Measurements from ENCODE around the gene GAS2. TPM values are rescaled to one million over a fixed set of nuclear protein-coding genes. Genes with fewer than 3 reads are reported as not detected.
A peak's percentile ranks its signal among the peaks of the same experiment; 100 is the strongest.

Gene GAS2
- total and polyA plus RNA-seq, 9 of the 15 experiments (the other 6 are each of a cell fraction or from before 2014, with no cell fraction given) = 0.77 to 1.9 (median 1.1) TPM

- TF ChIP-seq HBP1 (CRISPR knock-in tag; IDR thresholded peaks at IDR 0.05) = no peak
- TF ChIP-seq RAD21 (CRISPR knock-in tag; conservative IDR thresholded peaks at IDR 0.05 in 1 of 2, IDR thresholded peaks at IDR 0.05 in 1 of 2) = no peak
- TF ChIP-seq ZNF324 (CRISPR knock-in tag; IDR thresholded peaks at IDR 0.05) = no peak
- 0 out of 2 replicates have a peak, but pooled peaks have one; percentile 49 for TF ChIP-seq RNF2 (IDR thresholded peaks at IDR 0.05)
- no peak for TF ChIP-seq RNF219 (CRISPR knock-in tag; IDR thresholded peaks at IDR 0.05)
- TF ChIP-seq SUPT5H (IDR thresholded peaks at IDR 0.05) = peak; percentile 83
- TF ChIP-seq ARNT (IDR thresholded peaks at IDR 0.05) = no peak
- TF ChIP-seq DACH1 (IDR thresholded peaks at IDR 0.05; ENCODE audit: partially characterized antibody) = no peak
- no peak for TF ChIP-seq SRSF1 (IDR thresholded peaks at IDR 0.05; ENCODE audit: low read depth, low read length)
- no peak for TF ChIP-seq ETS2 (tag; IDR thresholded peaks at IDR 0.05; ENCODE audit: borderline replicate concordance, poor library complexity, severe bottlenecking)
- no peak for TF ChIP-seq ZNF318 (IDR thresholded peaks at IDR 0.05; ENCODE audit: borderline replicate concordance in 1 of 2, low read depth in 1 of 2)
- TF ChIP-seq HEY1 (CRISPR knock-in tag; IDR thresholded peaks at IDR 0.05; ENCODE audit: borderline replicate concordance) = 0 out of 2 replicates have a peak, but pooled peaks have one; percentile 71
- no peak for TF ChIP-seq EGR1 (conservative IDR thresholded peaks at IDR 0.05)
- no peak for TF ChIP-seq MCM2 (IDR thresholded peaks at IDR 0.05; ENCODE audit: low read depth)
These were observed 40.7 kb upstream of the GAS2 start, which contains the start of gene FANCF (continued) for GRCh38 chr11:22625448-22626287.

Measured in K562 (cell line).